ENCODE results near the gene ZNF385B.

The ZNF385B gene

DNA sequence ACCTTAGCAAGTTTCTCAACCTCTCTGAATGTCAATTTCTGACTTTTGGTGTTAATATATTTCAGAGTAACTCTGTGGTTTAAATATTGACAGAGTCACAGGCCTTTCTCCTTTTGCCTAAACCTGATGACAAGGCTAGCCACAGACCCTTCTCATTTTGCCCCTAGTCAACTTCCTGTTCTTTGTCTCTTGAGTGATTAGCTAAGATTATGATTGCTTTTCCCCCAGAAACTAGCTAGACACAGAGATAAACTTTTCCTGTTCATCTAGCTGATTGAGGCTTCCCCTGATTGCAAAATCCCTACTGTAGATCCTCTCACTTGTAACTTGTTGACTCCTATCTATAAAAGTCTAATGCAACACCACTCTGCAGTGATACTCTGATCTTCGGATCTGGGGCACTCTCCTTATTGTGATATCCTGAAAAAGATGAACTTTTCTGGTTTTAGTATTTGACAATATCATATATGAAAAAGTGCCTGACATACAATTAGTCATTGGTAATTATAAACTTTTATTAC lies 241.4 kb downstream of the ZNF385B start:
- no peak for DNase-seq

GRCh38 chr2:179614121-179614520 lies 247.3 kb downstream of the ZNF385B start:
- no peak for DNase-seq

DNA sequence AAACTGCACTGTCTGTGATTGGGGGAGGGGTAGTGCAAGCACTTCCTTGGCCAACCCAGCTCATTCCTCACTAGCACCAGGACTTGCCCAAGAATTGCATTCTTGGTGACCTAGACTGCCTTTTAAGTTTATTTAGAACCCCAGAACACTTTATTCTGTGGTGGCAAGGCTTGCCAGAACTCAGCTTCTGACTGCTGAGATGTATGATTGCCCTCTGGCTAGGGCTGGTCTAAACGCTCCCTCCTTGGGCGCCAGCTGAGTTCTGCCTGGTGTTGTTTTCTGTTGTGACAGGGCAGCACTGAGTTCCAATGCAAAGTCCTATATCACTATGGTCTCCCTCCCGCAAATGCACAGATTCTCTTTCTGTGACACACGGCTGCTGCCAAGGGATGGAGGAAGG lies 247.7 kb downstream of the ZNF385B start:
- DNase-seq = no peak

DNA sequence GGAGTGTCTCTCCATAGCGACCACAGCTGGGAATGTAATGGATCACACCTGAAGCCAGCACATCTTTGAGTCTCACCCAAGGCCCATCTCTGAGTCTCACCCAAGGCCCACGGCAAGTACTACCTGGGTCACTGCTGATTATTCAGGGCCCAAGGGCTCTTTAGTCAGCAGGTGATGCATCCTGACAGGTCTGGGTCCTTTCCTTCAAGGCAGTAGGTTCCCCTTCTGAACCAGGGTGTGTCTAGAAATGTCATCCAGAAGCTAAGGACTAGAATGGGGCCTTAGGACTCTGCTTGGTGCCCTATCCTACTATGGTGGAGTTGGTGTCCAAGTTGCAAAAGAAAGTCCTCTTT lies 248.1 kb downstream of the ZNF385B start:
- no peak for DNase-seq

- no peak for DNase-seq
Measured at GRCh38 chr2:179612591-179613298, 248.7 kb downstream of the ZNF385B start.

- DNase-seq = no peak
Measured at GRCh38 chr2:179612108-179612507, 249.3 kb downstream of the ZNF385B start.

DNA sequence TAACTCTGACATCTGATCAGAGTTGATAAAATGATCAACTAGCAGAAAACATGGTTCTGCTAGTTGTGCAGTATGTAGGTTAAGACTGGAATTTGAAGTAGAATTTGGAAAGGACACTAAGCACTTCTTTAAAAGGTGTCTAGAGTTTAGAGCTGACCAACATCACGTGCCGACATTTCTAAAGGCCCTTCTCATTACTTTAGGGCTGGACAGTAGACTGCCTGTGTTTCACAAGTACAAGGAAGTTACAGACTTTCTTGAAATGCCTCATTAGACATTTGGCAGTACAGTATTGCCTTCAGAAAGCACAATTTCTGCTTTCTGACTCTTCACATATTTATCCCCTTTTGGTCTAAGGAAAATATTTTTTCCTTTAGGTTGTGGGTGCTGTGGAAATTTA lies 255.3 kb downstream of the ZNF385B start:
- DNase-seq = no peak

DNA sequence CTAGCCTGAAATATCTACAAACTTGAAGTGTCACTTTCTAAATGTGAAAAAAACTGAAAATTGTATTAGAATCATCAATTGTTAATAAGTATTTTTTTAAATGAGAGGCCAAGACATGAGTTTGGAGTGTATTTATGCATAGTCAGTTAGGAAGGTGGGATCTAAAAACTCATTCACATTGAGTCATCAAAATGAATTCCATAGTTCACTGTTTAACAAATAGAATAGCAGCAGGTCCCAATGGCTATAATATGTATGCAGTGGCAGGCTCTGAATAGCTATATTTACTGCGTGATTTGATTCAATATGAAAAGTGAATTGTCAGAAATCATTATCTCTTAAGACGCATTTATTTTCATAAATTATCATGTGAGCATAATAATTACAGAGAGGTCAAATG lies 256.1 kb downstream of the ZNF385B start:
- DNase-seq = no peak

- DNase-seq = no peak
Measured at GRCh38 chr2:179604598-179604997, 256.8 kb downstream of the ZNF385B start.

DNA sequence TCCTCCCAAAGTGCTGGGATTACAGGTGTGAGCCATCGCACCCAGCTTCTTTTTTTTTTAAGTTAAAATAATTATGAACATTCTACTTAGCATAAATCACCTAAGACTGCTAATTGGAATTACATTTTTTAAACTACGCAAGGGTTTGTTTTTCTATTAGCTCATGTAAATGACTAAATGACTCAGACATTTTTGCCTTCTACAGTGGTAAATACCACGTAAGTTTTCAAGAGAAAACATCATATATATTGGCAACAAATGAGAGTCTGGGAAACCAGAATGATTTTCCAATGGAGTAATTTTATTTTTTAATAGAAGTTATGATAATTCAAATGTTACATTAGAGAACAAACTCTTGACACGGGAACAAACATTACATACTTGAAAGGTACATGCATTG lies 259.0 kb downstream of the ZNF385B start:
- no peak for DNase-seq

GRCh38 chr2:179596018-179596417 lies 265.4 kb downstream of the ZNF385B start:
- DNase-seq = no peak

- no peak for DNase-seq
Measured at GRCh38 chr2:179595284-179595683, 266.1 kb downstream of the ZNF385B start.

- no peak for DNase-seq
Measured at GRCh38 chr2:179594268-179595112, 266.9 kb downstream of the ZNF385B start.

- no peak for DNase-seq
Measured at GRCh38 chr2:179593323-179593722, 268.1 kb downstream of the ZNF385B start.

DNA sequence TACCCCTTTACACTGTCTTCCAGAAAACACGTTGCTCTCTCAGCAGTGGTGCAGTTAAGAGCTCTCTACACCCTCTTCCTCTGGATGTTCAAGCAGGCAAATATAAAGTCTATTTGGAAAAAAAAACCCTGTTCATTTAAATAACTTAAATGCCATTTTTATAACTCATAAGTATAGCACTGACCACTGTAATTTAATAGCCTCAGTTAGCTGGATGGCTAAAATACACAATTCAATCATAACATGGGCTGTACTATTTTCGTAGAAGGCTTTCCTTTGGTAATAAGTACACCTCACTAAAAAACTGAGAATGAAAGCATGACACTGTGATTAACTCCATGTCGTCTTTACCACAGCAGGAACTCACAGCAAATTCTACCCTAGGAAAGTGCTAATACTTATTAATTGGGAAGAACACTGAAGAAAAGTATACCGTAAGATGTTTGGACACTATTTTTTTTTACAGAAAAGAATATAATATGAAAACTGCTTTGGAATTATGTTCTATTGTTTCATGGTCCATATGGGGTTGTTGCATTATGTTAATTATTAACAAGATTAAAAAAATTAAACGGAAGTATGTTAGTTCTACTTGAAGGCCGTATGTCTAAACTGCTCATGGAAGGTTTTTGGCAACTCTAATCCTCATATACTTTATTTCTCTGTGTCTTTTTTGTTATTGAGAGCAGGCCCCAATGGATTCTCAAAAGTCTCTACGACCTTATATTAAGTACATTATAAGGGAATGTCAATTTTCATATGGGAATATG lies 269.1 kb downstream of the ZNF385B start:
- DNase-seq = no peak

DNA sequence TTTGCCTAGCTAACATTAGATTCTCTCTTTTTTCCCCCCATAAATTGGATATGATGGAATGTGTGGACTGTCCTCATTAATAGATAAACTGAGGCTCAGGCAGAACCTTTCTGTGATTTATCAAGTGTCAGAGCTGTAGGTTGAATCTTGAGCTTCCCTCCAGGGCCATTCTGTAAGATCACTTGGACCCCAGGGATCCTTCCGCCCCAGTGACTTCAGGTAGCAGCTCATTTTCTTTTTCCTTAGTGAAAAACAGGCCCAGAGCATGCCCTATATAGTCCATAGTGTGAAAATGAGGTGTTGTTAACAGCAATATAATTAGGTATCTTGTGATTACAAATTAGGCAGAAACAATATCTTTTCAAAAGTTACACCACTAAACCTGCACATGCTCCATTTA lies 269.7 kb downstream of the ZNF385B start:
- DNase-seq = no peak

DNA sequence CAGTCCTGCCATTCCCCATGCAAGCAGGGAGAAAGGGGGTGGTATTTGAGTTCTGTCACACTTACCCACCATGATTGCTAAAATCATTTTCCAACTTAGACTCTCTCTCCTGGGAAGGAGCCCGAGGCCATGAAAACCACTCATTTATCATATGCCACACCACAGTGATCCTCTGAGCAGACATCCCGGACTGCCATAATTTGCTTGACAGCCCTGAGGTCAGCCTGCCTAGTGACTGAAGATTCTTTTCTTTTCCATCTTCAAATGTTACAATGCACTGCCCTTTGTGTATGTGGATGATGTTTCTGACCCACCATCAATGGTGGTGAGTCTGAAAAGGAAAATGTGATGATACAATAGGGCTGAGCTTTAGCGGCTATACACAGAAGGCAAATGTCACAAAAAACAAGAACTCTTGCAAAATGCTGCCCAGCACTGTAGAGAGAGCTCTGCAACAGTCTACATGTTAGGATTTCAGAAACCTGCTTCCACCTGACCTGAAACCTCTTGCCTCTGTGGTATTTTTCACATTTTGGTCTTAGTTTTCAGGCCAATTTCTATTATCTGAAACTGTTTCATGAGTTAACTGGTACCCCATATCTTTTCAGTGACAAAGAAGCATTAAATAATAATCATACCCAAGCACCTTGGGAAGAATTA lies 272.8 kb downstream of the ZNF385B start:
- DNase-seq = no peak

DNA sequence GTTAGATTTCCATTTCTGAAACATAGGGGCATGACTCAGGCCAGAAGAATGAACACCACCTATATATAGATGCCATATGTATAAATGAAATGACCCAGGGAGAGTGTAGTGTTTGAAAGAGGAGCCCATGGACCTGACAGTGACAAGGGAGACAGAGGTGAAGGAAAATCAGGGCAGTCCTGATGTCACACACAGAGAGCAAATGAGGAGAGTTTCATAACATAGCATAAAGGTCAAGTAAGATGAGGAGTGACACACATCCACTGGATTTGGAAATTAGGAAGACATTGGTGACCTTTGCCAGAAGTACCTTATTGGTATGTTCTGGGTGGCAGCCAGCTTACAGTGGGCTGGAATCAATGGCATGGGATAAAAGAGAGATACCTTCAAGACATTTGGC lies 276.7 kb downstream of the ZNF385B start:
- DNase-seq = no peak

DNA sequence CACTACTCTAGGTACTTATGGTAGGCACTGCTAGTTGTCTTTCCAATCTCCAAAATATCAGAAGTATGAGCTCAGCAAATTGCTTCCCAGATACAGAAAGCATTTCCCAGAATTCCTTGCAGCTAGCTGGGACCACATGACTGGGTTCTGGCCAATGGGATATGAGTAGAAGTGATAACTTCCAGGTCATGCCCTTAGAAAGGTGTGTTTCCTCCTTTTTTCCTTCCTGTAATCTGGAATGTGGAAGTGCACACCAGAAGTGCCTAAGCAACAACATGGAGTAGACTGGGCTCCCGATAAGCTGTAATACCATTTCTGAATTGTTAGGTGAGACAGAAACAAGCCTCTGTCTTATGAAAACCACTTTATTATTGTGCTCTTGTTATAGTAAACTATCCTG lies 279.8 kb downstream of the ZNF385B start:
- no peak for DNase-seq

DNA sequence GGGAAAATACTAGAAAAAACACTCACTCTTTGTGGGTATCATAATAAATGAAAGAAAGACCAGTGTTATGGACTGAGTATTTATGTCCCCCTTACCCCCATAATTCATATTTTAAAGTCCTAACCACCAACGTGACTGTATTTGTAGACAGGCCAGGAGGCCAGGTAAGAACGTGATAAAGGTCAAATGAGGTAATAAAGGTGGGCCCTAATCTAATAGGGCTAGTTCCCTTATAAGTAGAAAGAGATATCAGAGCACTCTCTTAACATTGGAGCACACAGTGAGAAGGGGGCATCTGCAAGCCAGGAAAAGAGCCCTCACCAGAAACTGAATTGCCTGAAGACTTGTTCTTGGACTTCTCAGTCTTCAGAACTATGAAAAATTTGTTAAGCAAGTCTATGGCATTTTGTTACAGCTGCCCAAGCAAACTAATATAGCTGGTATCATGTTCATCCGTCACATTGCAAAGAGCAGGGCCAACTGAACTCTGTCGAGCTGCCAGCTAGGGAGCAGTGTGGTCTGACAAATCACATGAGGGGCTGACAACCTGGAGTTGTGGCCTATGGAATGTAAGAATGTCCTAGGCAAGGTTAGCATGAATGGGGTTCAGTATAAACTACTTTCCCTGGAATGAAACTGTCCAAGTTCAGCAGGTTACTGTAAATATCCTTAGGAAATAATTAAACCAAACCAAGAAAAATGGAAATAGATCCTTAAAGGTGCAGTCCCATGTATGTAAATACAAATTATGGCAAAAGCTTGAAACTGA lies 280.9 kb downstream of the ZNF385B start:
- DNase-seq = no peak

- no peak for DNase-seq
Measured at GRCh38 chr2:179579800-179580199, 281.6 kb downstream of the ZNF385B start.
